Measurements from ENCODE around the gene BCAS1. TPM values are rescaled to one million over a fixed set of nuclear protein-coding genes. Genes with fewer than 3 reads are reported as not detected.

BCAS1 gene
- total RNA-seq, 1 donor, result under 0.01 TPM

DNA sequence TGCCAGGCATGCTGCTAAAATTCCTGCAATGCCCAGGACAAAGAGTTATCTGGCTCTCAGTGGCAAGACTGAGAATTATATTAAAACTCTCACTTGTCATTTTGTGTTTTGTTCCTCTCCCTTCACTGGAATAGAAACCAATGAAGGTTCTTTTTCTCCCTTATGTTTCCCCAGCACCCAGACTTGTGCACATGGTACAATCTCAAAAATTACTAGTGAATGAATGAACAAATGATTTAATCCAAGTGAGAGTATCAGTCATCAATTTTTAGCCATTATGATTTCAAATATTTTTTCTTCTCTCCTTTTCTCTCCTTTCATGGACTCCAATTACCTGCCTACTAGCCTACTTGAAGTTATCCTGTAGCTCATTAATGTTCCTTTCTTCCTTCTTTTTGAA lies 70.1 kb downstream of the BCAS1 start:
- DNase-seq (ENCODE audit: low read depth), result no peak
- TF ChIP-seq, protein P1, sequence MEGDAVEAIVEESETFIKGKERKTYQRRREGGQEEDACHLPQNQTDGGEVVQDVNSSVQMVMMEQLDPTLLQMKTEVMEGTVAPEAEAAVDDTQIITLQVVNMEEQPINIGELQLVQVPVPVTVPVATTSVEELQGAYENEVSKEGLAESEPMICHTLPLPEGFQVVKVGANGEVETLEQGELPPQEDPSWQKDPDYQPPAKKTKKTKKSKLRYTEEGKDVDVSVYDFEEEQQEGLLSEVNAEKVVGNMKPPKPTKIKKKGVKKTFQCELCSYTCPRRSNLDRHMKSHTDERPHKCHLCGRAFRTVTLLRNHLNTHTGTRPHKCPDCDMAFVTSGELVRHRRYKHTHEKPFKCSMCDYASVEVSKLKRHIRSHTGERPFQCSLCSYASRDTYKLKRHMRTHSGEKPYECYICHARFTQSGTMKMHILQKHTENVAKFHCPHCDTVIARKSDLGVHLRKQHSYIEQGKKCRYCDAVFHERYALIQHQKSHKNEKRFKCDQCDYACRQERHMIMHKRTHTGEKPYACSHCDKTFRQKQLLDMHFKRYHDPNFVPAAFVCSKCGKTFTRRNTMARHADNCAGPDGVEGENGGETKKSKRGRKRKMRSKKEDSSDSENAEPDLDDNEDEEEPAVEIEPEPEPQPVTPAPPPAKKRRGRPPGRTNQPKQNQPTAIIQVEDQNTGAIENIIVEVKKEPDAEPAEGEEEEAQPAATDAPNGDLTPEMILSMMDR (IDR thresholded peaks at IDR 0.05; ENCODE audit: insufficient read depth, low read depth, low read length), result no peak
- no peak overlapping the region for H3K4me3 ChIP-seq (ENCODE audit: low read depth, low read length)

DNA sequence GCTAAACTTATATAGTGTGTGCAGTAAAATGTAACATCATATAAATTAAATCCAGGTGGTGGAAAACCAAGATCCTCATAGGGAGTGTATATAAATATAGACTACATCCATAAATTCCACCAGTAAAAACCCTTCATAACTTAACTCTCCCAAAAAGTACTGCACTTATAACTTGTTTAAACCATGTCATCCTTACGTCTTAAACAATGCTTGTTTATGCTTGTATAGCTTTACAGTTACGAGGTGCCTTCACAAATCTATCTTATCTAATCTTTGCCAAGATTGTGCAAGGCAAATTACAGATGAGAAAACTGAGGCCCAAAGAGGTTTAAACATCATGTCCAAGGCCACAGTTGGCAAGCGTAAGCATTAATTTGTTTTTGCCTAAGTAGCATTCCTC lies 71.3 kb downstream of the BCAS1 start:
- H3K4me3 ChIP-seq (ENCODE audit: low read depth, low read length), result no peak overlapping the region
- TF ChIP-seq, protein P1 (IDR thresholded peaks at IDR 0.05; ENCODE audit: insufficient read depth, low read depth, low read length), result no peak
- no peak for DNase-seq (ENCODE audit: low read depth)

DNA sequence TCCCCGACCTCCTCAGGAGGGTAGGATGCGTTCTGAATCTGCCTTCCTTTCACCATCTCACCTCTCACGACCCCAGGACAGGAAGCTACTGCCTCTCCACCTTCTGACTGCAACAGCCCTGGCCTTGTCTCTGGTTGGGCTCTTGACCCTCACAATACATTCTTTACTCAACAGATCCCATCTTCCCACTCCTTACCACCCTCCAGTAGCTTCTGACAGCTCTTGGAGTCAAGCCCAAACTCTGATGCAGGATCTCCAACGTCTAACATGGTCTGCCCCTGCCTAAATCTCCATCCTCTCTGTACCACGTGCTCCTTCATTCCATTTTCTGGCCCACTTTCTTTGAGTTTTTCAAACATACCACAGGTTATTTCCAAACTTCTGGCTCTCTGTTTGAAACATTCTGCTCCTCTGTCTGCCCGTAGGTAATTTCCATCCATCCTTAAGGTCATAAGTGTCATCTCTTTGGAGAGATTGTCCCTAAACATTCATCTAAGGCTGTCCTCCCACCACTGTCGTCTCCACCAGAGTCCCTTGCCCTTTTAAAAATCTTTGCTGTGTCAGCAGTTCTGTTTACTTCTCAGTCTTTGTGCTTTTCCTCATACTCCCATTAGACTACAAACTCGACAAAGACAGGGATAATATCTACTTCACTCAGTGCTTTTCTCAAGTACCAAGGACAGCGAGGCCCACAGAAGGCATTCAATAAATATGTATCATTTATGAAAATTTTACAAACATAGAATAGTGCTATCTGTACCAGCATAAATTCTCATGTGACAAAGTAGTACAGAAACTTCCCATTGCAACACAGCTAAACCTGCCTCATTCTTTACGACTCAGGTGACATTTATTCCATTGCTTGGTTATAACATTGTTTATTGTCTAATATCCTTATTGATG lies 73.6 kb downstream of the BCAS1 start:
- H3K4me3 ChIP-seq (ENCODE audit: low read depth, low read length), result no peak overlapping the region
- DNase-seq (ENCODE audit: low read depth), result no peak
- TF ChIP-seq, protein P1 (IDR thresholded peaks at IDR 0.05; ENCODE audit: insufficient read depth, low read depth, low read length), result no peak

DNA sequence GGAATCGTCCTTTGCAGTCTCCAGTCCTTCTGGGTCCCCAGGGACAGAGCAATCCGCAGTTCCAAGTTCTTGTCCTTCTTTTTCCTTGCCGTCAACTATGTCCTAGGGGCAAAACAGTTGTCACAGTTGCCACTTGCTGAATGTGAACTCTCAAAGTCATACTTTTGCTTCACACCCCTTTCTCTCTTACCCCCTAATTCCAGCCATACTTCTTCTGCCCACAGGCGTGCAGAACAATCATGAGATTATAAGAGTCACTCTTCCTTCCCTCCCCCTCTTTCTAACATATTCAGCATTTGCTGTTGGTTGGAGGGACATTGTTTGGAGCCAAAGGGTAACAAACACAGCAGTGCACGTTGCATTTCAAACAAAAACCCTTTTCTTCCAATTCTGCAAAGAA lies 74.4 kb downstream of the BCAS1 start:
- no peak for DNase-seq (ENCODE audit: low read depth)
- no peak overlapping the region for H3K4me3 ChIP-seq (ENCODE audit: low read depth, low read length)
- TF ChIP-seq, protein P1 (IDR thresholded peaks at IDR 0.05; ENCODE audit: insufficient read depth, low read depth, low read length), result no peak

DNA sequence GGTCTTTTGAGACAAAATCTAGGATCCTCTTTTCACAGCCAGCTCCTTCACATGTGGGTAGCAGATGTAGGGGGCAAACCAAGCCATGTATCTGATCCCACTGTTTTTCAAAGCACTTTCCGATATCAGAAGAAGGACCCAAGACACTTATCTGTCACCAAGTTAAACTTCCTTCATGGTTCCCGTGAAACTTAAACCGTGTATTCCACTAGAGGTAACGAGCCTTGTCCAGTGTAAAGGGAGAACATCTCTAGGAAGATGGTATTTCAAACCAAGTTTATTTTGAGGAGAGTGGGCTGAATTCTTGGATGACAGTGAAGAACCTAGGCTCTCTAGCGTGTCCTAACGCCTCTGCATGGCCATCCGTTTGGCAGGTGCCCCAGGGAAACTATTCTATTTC lies 76.3 kb downstream of the BCAS1 start:
- DNase-seq (ENCODE audit: low read depth), result no peak
- TF ChIP-seq, protein P1 (IDR thresholded peaks at IDR 0.05; ENCODE audit: insufficient read depth, low read depth, low read length), result no peak
- no peak overlapping the region for H3K4me3 ChIP-seq (ENCODE audit: low read depth, low read length)

DNA sequence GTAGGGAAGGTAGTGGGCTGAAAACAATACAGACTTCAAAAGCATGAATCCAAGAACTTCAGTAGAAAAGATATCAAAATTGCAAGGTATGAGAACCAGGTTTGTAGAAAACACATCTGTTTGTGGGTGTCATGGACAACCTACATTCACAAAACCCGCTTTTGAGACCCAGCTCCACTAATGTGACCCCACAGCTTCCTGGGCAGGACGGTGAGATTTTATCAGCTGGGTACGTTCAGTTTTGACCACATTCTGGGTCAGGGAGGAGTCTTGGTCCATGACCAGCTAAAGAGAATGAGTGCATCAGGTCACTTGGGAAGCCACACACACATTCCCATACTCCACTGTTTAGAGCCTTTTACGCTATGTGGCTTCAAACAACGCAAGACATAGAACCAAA lies 77.1 kb downstream of the BCAS1 start:
- H3K4me3 ChIP-seq (ENCODE audit: low read depth, low read length), result no peak overlapping the region
- TF ChIP-seq, protein P1 (IDR thresholded peaks at IDR 0.05; ENCODE audit: insufficient read depth, low read depth, low read length), result no peak
- DNase-seq (ENCODE audit: low read depth), result no peak
